PC-3 (cell line): Measurements from ENCODE around the gene BIN2.

Source experiments
- EZH2 ChIP-seq: fragments of 300-600 bp; sonication (generic); IDR thresholded peaks from one replicate; pipeline ENCODE4 v1.6.1; 2017; ENCODE audit warnings: antibody characterized with exemption, mild to moderate bottlenecking, low read length; ENCODE audit not compliant: unreplicated experiment
- EZH2phosphoT487 ChIP-seq: fragments of 300-600 bp; sonication (generic); IDR thresholded peaks from 2 replicates; pipeline ENCODE4 v1.6.1; 2018; ENCODE audit warnings: mild to moderate bottlenecking, antibody characterized with exemption, low read length, borderline replicate concordance
- TF ChIP-seq, protein P1 (sequence below): fragments of 300-600 bp; sonication (generic); conservative IDR thresholded peaks from 2 replicates; pipeline ENCODE4 v1.5.1; 2017; ENCODE audit warnings: antibody characterized with exemption, low read depth, mild to moderate bottlenecking, low read length

DNA sequence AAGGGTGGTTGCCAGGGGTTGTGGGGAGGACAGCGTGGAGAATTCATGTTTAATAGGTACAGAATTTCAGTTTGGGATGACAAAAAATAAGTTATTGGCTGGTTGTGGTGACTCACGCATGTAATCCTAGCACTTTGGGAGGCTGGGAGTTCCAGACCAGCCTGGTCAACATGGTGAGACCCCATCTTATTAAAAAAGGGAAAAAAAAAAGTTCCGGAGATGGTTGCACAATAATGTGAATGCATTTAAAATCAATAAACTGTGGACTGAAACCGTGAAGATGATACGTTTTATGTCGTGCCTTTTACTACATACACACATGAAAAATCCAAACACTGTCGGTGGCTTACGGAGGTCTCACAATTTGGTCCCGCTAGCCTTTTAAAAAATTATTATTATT, 46.7 kb upstream of the BIN2 start:
- TF ChIP-seq EZH2 (no peak), EZH2phosphoT487 (no peak)
- TF ChIP-seq, protein P1, sequence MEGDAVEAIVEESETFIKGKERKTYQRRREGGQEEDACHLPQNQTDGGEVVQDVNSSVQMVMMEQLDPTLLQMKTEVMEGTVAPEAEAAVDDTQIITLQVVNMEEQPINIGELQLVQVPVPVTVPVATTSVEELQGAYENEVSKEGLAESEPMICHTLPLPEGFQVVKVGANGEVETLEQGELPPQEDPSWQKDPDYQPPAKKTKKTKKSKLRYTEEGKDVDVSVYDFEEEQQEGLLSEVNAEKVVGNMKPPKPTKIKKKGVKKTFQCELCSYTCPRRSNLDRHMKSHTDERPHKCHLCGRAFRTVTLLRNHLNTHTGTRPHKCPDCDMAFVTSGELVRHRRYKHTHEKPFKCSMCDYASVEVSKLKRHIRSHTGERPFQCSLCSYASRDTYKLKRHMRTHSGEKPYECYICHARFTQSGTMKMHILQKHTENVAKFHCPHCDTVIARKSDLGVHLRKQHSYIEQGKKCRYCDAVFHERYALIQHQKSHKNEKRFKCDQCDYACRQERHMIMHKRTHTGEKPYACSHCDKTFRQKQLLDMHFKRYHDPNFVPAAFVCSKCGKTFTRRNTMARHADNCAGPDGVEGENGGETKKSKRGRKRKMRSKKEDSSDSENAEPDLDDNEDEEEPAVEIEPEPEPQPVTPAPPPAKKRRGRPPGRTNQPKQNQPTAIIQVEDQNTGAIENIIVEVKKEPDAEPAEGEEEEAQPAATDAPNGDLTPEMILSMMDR, result no peak
